DLD1 (cell line): ENCODE measurements around the gene DCPS.
"Not testable (repeated sequence)": the region's sequence is repeated elsewhere in the genome, so short reads cannot be mapped to it uniquely, and the experiment has no call there.

Experiments
- in situ Hi-C: cut with HindIII; loops from 2 replicates; pipeline ENCODE4 v1.10.0; 2017; ENCODE audit warnings: low sequenced_read_pairs

DCPS gene

GRCh38 chr11:126303623-126304456 is at the start of gene DCPS:
Gene DCPS (plus strand): TSS chr11:126304060. CDS start chr11:126304081, 21 bp downstream.
- in situ Hi-C loops, result no loop called here

- in situ Hi-C loops, result no loop called here
Observed at GRCh38 chr11:126254819-126255218, 49.0 kb upstream of the DCPS start.

GRCh38 chr11:126255507-126255906 is 48.4 kb upstream of the DCPS start:
- in situ Hi-C loops, result not testable (repeated sequence)

GRCh38 chr11:126256216-126256615 is 47.6 kb upstream of the DCPS start:
- in situ Hi-C loops, result no loop called here

- in situ Hi-C loops, result no loop called here
Observed at GRCh38 chr11:126257144-126257543, 46.7 kb upstream of the DCPS start.

GRCh38 chr11:126257764-126258163 is 46.1 kb upstream of the DCPS start:
- in situ Hi-C loops, result no loop called here

- in situ Hi-C loops, result no loop called here
Observed at GRCh38 chr11:126262216-126262615, 41.6 kb upstream of the DCPS start.

- in situ Hi-C loops, result no loop called here
Observed at GRCh38 chr11:126263489-126263888, 40.4 kb upstream of the DCPS start.

GRCh38 chr11:126265811-126266210 is 38.0 kb upstream of the DCPS start:
- in situ Hi-C loops, result no loop called here

GRCh38 chr11:126267650-126268049 is 36.2 kb upstream of the DCPS start:
- in situ Hi-C loops, result no loop called here

- in situ Hi-C loops, result no loop called here
Observed at GRCh38 chr11:126268361-126268707, 35.5 kb upstream of the DCPS start.

- in situ Hi-C loops, result no loop called here
Observed at GRCh38 chr11:126268708-126269579, 34.9 kb upstream of the DCPS start, which contains the start of the genes FOXRED1 and SRPRA. Gene FOXRED1 (plus strand): TSS chr11:126269154. CDS start chr11:126269207, 53 bp downstream. Gene SRPRA (minus strand): TSS chr11:126268895. CDS start chr11:126268804, 91 bp downstream.

- in situ Hi-C loops, result no loop called here
Observed at GRCh38 chr11:126277322-126277721, 26.5 kb upstream of the DCPS start.

- in situ Hi-C loops, result no loop called here
Observed at GRCh38 chr11:126277780-126278179, 26.1 kb upstream of the DCPS start.

- in situ Hi-C loops, result no loop called here
Observed at GRCh38 chr11:126279191-126279590, 24.7 kb upstream of the DCPS start.

GRCh38 chr11:126280595-126280994 is 23.3 kb upstream of the DCPS start:
- in situ Hi-C loops, result no loop called here

- in situ Hi-C loops, result no loop called here
Observed at GRCh38 chr11:126281245-126281644, 22.6 kb upstream of the DCPS start.

GRCh38 chr11:126281666-126282175 is 22.1 kb upstream of the DCPS start:
- in situ Hi-C loops, result no loop called here

GRCh38 chr11:126282361-126282735 is 21.5 kb upstream of the DCPS start:
- in situ Hi-C loops, result no loop called here

GRCh38 chr11:126282736-126283591 is 20.9 kb upstream of the DCPS start, which contains the start of gene TIRAP:
Gene TIRAP (plus strand): TSS chr11:126283093. CDS start chr11:126290895, 7,802 bp downstream.
- in situ Hi-C loops, result no loop called here
